ENCODE measurements around the gene FOXS1.

The FOXS1 gene

GRCh38 chr20:31845300-31845863 is at the start of gene FOXS1:
TSS of gene FOXS1 (minus strand) at chr20:31845604. CDS start at chr20:31845542, 62 bp downstream.
- no peak for TF ChIP-seq CTCF (conservative IDR thresholded peaks at IDR 0.05; ENCODE audit: control insufficient read depth, insufficient read depth, low read depth, low read length)
- H3K4me3 ChIP-seq (ENCODE audit: control insufficient read depth, low read depth, low read length), result no peak within 1 kb of the TSS
- DNase-seq (ENCODE audit: low read depth), result no peak

DNA sequence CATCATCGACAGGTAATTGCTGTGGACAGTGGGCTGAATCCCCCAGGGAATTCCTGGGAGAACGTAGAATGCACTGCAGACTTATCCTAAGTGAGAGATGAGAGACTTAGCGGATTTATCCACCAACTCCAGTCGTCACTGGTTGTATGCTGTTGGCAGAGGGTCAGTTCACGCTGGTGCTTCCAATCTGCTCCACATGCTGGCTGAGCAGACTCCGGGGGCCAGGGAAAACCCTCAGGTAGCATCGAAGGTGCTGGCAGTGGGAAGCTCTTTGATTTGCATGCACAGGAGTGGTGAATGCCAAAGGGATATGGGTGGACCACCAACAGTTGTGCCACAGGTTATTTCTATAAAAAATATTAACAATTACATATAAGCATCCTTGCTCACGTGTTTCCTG is 45.2 kb upstream of the FOXS1 start:
- H3K4me3 ChIP-seq (ENCODE audit: control insufficient read depth, low read depth, low read length), result no peak overlapping the region
- no peak for DNase-seq (ENCODE audit: low read depth)
- no peak for TF ChIP-seq CTCF (conservative IDR thresholded peaks at IDR 0.05; ENCODE audit: control insufficient read depth, insufficient read depth, low read depth, low read length)

GRCh38 chr20:31883829-31884228 is 38.4 kb upstream of the FOXS1 start:
- no peak for TF ChIP-seq CTCF (conservative IDR thresholded peaks at IDR 0.05; ENCODE audit: control insufficient read depth, insufficient read depth, low read depth, low read length)
- no peak overlapping the region for H3K4me3 ChIP-seq (ENCODE audit: control insufficient read depth, low read depth, low read length)
- no peak for DNase-seq (ENCODE audit: low read depth)

DNA sequence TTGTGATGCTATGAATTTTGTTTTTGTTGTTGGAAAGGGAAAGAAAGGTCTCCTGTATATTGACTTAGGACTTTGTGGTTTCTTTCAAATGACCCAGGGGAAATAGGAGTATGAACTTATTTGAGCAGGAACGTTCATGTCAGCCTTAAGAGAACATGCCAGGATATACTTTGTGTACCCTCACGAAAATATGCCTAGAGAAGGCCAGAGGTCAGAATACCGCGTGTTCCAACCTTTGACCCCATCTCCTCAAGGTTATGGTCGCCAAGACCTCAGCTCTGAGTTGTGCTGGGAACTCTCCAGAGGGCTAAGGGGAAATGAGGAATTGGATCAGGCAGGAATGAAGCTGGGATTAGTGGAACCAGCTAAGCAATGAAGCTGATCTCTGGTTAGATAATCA is 36.5 kb upstream of the FOXS1 start:
- no peak overlapping the region for H3K4me3 ChIP-seq (ENCODE audit: control insufficient read depth, low read depth, low read length)
- no peak for TF ChIP-seq CTCF (conservative IDR thresholded peaks at IDR 0.05; ENCODE audit: control insufficient read depth, insufficient read depth, low read depth, low read length)
- no peak for DNase-seq (ENCODE audit: low read depth)

DNA sequence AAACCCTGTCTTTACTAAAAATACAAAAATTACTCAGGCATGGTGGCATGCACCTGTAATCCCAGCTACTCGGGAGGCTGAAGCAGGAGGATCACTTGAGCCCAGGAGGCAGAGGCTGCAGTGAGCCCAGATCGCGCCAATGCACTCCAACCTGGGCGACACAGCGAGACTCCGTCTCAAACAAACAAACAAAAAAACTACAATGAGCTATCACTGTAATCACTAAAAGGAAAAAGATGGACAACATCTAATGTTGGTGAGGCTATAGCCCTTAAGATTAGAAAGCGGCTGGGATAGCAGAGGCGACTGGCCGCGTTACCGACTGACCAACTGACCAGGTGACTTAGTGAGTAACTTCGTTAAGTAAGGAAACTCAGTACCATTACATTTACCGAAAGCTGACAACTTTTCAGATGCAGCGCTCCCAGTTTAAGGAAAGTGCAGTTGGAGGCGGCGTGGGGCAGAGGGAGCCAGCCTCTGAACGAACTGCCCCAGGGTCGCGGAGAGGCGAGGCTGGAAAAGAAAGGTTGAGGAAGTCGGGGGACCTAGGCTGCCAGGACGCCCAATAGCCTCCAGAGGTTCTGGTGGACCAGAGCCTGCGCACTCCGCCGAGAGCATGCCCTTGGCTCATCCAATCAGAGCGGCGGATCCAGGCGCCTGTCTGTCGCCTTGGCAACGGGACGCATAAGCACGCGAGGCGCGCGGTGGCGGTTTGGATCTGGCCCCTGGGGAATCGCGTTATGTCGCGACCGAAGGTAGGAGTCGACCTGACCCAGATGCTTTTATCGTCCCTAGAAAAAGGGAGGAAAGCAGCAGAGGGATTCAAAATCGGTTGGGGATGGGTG is 34.0 kb upstream of the FOXS1 start:
- peak; percentile 92 for DNase-seq (ENCODE audit: low read depth)
- TF ChIP-seq CTCF (conservative IDR thresholded peaks at IDR 0.05; ENCODE audit: control insufficient read depth, insufficient read depth, low read depth, low read length), result no peak
- peak overlapping the region; percentile 69 for H3K4me3 ChIP-seq (ENCODE audit: control insufficient read depth, low read depth, low read length)

- TF ChIP-seq CTCF (conservative IDR thresholded peaks at IDR 0.05; ENCODE audit: control insufficient read depth, insufficient read depth, low read depth, low read length), result no peak
- no peak overlapping the region for H3K4me3 ChIP-seq (ENCODE audit: control insufficient read depth, low read depth, low read length)
- no peak for DNase-seq (ENCODE audit: low read depth)
Measured at GRCh38 chr20:31877684-31878083, 32.3 kb upstream of the FOXS1 start.
